Mucosa of descending colon (tissue), 3 donors: Measurements from ENCODE around the gene SH2D7. TPM values are rescaled to one million over a fixed set of nuclear protein-coding genes. Genes with fewer than 3 reads are reported as not detected.

Source experiments
- ATAC-seq: fragments of 200-7000 bp; cut with Tn5 transposase; one replicate; pipeline ENCODE4 v1.9.1; 2020; ENCODE audit warnings: mild to moderate bottlenecking, moderate library complexity
- DNase-seq, 3 donors: peaks; one replicate each; pipeline ENCODE4 v3.0.0-alpha.2; 2020
- H3K36me3 ChIP-seq: fragments of 200-600 bp; one replicate; pipeline ENCODE4 v1.8.0; 2021; ENCODE audit warnings: low read depth, mild to moderate bottlenecking
- H3K4me1 ChIP-seq: fragments of 200-600 bp; one replicate; pipeline ENCODE4 v1.8.0; 2021; ENCODE audit warnings: low read depth, mild to moderate bottlenecking
- H3K4me3 ChIP-seq: fragments of 200-600 bp; one replicate; pipeline ENCODE4 v1.8.0; 2021; ENCODE audit warnings: mild to moderate bottlenecking
- H3K9me3 ChIP-seq: fragments of 200-600 bp; one replicate; pipeline ENCODE4 v1.8.0; 2021; ENCODE audit warnings: mild to moderate bottlenecking
- intact Hi-C, 2 donors: fragments of 100-400 bp; cut with DNase I in 1 of 2; cut with micrococcal nuclease in 1 of 2; formaldehyde crosslinking; loops; one replicate each; pipeline versions ENCODE4 v1.11.0 to v1.11.1; 2022; cut with DNase I, micrococcal nuclease
- total RNA-seq, 3 donors: library from RNA; stranded (reverse); fragmentation: NEBNext Ultra II Directional in 2 of 3; extraction: Animal tissue kit (Norgen Biotek cat#: 25700) in 2 of 3; gene quantifications; one replicate each; pipeline versions ENCODE4 v1.2.1 to v1.2.4, GENCODE V29; 2021 to 2023
- TF ChIP-seq, protein P1 (sequence below): fragments of 200-600 bp; IDR thresholded peaks from one replicate; pipeline ENCODE4 v1.8.0; 2022; ENCODE audit warnings: antibody characterized with exemption, mild to moderate bottlenecking
- donor health status: DM: no; HTN: no; CAD: no; lungs with moderate emphysema.
- donor health status: DM: no; HTN: no; CAD: no.
- donor health status: DM: no; HTN: yes; CAD: no.

The SH2D7 gene
- total RNA-seq, 3 donors from 2014 or later, result 1.9 to 2.8 (median 2.2) TPM

DNA sequence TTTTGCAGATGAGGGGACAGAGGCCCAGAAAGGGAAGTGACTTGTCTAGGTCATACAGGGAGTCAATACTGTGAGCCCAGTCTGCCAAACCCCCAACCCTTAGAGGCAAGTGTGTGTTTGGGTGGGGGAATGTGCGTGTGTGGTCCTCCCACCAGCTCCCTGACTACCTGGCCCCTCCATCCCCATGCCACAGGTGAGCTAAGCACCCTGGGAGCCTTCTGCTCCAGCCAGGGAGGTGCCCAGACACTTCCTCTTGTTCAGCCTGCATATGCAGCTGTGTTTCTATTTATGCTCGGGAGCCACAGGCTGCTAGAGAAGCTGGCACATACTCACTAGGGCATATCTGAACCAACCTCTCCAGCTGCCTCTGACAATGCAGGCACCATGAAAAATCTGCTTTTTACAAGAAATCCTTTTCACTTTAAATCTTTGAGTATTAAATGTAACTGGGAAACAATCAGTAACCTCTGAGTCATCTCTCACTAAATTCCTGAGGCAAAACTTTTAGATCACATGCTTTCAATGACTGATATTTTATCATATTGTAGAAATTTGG lies 35.6 kb upstream of the SH2D7 start:
- Histone ChIP-seq H3K4me3 (no peak overlapping the region), H3K4me1 (peaks cover 65% of the 10 kb centered on the region), H3K9me3 (no peaks in the 10 kb centered on the region), H3K36me3 (no peaks in the 10 kb centered on the region)
- ATAC-seq, result peak; percentile 77
- peak in 2 of 3 donors; percentile 60 to 67 for DNase-seq
- TF ChIP-seq, protein P1, sequence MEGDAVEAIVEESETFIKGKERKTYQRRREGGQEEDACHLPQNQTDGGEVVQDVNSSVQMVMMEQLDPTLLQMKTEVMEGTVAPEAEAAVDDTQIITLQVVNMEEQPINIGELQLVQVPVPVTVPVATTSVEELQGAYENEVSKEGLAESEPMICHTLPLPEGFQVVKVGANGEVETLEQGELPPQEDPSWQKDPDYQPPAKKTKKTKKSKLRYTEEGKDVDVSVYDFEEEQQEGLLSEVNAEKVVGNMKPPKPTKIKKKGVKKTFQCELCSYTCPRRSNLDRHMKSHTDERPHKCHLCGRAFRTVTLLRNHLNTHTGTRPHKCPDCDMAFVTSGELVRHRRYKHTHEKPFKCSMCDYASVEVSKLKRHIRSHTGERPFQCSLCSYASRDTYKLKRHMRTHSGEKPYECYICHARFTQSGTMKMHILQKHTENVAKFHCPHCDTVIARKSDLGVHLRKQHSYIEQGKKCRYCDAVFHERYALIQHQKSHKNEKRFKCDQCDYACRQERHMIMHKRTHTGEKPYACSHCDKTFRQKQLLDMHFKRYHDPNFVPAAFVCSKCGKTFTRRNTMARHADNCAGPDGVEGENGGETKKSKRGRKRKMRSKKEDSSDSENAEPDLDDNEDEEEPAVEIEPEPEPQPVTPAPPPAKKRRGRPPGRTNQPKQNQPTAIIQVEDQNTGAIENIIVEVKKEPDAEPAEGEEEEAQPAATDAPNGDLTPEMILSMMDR, result no peak
- intact Hi-C loops, result no loop called here

DNA sequence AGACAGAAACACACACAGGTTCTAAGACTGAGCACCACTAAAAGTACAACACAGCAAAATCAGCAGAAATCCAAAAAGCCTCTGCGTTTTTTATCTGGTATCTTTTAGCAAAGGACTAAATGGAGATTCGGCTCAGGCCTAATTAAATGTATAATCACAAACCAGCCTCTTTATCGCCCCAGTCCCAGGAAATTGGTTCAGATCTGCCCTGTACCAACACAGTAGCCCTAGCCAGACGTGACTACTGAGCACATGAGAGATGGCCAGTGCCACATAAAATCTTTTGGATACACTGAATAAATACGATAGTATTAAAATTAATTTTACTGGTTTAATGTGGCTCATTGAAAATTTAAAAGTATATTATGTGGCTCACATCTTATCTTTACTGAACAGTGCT lies 34.6 kb upstream of the SH2D7 start:
- intact Hi-C loops, result no loop called here
- H3K4me1 ChIP-seq, result peaks cover 66% of the 10 kb centered on the region
- DNase-seq, result no peak
- TF ChIP-seq, protein P1, result no peak
- no peaks in the 10 kb centered on the region for H3K9me3 ChIP-seq
- H3K4me3 ChIP-seq, result no peak overlapping the region
- H3K36me3 ChIP-seq, result no peaks in the 10 kb centered on the region
- no peak for ATAC-seq

DNA sequence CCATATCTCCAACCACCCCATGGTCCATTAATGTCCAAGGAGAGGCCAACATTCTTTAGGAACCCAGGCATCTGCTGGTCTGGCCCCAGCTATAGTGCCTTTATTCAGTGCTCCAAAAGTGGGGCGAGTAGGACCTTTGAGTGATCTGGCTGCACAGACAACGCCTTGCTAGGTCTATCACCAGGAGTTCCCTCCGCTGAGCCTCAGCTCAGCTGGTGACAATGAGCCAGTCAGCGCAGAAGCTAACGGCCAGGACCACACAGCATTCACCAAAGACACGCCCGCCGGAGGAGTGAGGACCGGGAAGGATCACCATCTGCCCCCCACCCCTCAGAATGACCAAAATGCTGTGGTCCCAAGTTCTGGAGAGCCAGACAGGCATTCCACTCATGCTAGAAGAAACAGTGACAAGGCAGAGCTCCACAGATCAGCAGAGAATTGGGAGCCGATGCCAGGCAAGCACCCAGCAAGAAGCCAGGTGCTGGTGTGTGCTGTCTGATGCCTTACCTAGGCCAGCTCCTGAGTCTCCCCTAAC lies 33.9 kb upstream of the SH2D7 start:
- H3K36me3 ChIP-seq, result no peaks in the 10 kb centered on the region
- TF ChIP-seq, protein P1, result no peak
- H3K9me3 ChIP-seq, result no peaks in the 10 kb centered on the region
- DNase-seq (no peak), ATAC-seq (no peak)
- H3K4me1 ChIP-seq, result peaks cover 69% of the 10 kb centered on the region
- no peak overlapping the region for H3K4me3 ChIP-seq
- intact Hi-C loops, result no loop called here

DNA sequence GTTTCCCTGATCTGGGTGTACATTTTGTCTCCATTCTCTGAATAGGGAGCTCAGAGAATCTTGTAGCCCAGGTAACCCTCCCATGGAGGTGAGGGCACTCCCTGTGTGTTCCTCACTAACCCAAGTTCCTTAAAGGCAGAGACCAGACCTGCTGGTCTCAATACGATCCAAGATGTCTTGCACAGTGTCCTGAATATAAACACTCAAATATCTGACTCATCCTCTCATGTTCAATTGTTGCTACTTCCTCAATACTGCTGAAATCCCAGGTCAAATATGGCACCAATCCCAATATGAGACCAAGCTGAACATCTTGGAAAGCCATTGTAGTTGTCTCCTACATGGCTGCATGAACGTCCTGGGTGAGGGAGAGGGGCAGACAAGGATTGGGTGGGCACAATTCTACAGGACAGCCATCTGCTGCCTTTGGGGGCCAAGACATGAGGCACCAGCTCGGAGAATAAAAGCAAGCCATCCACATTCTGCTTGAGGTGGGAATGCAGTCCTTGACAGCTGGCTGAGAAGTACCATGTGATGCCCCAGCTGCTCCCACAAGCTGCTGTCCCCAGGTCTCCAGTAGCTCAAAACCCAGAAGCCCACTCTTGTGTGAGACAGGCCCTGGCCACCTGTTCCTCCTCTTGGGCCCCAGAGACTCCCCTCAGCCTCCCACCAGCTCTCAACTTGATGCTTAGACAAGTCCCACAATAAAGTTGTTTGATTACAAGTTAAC lies 33.1 kb upstream of the SH2D7 start:
- no peaks in the 10 kb centered on the region for H3K9me3 ChIP-seq
- DNase-seq (no peak), ATAC-seq (peak; percentile 43)
- intact Hi-C loops, result no loop called here
- H3K4me3 ChIP-seq, result no peak overlapping the region
- H3K36me3 ChIP-seq, result no peaks in the 10 kb centered on the region
- TF ChIP-seq, protein P1, result no peak
- H3K4me1 ChIP-seq, result peaks cover 77% of the 10 kb centered on the region

DNA sequence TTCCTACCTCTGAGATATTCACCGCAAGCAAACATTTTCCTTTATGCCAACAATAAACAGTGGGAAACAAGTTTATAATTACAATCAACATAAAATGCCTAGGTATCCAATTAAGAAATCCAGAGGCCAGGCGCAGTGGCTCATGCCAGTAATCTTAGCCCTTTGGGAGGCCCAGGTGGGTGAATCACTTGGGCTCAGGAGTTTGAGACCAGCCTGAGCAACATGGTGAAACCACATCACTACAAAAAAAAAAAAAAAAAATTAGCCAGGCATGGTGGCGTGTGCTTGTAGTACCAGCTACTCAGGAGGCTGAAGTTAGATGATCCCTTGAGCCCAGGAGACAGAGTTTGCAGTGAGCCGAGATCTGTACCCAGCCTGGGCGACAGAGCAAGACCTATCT lies 32.1 kb upstream of the SH2D7 start:
- H3K4me1 ChIP-seq, result peaks cover 78% of the 10 kb centered on the region
- intact Hi-C loops, result no loop called here
- DNase-seq (no peak), ATAC-seq (no peak)
- no peaks in the 10 kb centered on the region for H3K36me3 ChIP-seq
- TF ChIP-seq, protein P1, result no peak
- no peaks in the 10 kb centered on the region for H3K9me3 ChIP-seq
- H3K4me3 ChIP-seq, result no peak overlapping the region
